ENCODE measurements around the gene SLC11A1.

The SLC11A1 gene

DNA sequence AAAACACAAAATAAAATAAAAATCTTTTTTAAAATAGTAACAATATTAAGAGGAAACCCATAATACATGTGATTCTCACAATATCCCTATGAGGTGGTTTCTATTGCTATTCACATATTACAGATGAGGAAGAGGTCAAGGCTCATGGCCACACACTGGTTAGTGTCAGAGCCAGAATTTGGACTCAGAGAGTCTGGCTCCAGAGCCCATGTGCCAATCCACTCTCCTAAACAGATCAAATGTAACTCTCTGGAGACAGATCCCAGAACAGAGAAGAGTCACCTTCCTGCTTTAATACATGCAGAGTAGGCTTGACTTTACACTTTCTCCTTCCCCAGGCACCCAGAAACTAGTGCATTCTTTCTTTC, 10.1 kb upstream of the SLC11A1 start:
- Histone ChIP-seq H3K36me3 (no peaks in the 10 kb centered on the region), H3K27ac (no peak overlapping the region), H3K27me3 (no peaks in the 10 kb centered on the region), H3K4me1 (peaks cover 0 to 26% (median 7%) of the 10 kb centered on the region in 4 donors), H3K9me3 (no peaks in the 10 kb centered on the region), H3K4me3 (no peak overlapping the region)
- TF ChIP-seq, protein P1, sequence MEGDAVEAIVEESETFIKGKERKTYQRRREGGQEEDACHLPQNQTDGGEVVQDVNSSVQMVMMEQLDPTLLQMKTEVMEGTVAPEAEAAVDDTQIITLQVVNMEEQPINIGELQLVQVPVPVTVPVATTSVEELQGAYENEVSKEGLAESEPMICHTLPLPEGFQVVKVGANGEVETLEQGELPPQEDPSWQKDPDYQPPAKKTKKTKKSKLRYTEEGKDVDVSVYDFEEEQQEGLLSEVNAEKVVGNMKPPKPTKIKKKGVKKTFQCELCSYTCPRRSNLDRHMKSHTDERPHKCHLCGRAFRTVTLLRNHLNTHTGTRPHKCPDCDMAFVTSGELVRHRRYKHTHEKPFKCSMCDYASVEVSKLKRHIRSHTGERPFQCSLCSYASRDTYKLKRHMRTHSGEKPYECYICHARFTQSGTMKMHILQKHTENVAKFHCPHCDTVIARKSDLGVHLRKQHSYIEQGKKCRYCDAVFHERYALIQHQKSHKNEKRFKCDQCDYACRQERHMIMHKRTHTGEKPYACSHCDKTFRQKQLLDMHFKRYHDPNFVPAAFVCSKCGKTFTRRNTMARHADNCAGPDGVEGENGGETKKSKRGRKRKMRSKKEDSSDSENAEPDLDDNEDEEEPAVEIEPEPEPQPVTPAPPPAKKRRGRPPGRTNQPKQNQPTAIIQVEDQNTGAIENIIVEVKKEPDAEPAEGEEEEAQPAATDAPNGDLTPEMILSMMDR (IDR thresholded peaks at IDR 0.05) = no peak
- intact Hi-C loops (cut with DNase I; ENCODE audit: low total_unique reads) = no loop called here
- DNase-seq = peak in 1 of 2 donors; percentile 8

GRCh38 chr2:218374795-218375194, 7.3 kb upstream of the SLC11A1 start:
- H3K4me3 ChIP-seq = no peak overlapping the region
- peak in 1 of 2 donors; percentile 7 for DNase-seq
- no peaks in the 10 kb centered on the region for H3K36me3 ChIP-seq
- H3K27ac ChIP-seq = no peak overlapping the region
- peaks cover 0 to 12% (median 2%) of the 10 kb centered on the region in 4 donors for H3K4me1 ChIP-seq
- intact Hi-C loops (cut with DNase I; ENCODE audit: low total_unique reads) = no loop called here
- TF ChIP-seq, protein P1 (IDR thresholded peaks at IDR 0.05) = no peak
- no peaks in the 10 kb centered on the region for H3K9me3 ChIP-seq
- no peaks in the 10 kb centered on the region for H3K27me3 ChIP-seq

DNA sequence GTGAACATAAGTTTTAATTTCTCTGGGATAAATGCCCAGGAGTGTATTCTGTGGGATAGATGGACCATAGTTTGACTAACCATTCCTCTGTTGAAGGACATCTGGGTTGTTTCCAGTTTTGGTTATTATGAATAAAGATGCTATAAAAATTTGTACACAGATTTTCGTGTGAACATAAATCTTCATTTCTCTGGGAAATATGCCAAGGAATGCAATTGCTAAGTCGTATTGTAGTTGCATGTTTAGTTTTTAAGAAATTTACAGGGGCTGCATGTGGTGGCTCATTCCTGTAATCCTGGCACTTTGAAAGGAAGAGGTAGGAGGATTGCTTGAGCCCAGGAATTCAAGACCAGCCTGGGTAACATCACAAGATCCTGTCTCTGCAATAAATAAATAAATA, 6.9 kb upstream of the SLC11A1 start:
- H3K27me3 ChIP-seq = no peaks in the 10 kb centered on the region
- H3K4me3 ChIP-seq = no peak overlapping the region
- intact Hi-C loops (cut with DNase I; ENCODE audit: low total_unique reads) = no loop called here
- no peaks in the 10 kb centered on the region for H3K9me3 ChIP-seq
- H3K4me1 ChIP-seq = peaks cover 0 to 8% (median 1%) of the 10 kb centered on the region in 4 donors
- TF ChIP-seq, protein P1 (IDR thresholded peaks at IDR 0.05) = no peak
- H3K27ac ChIP-seq = no peak overlapping the region
- no peak for DNase-seq
- H3K36me3 ChIP-seq = no peaks in the 10 kb centered on the region

GRCh38 chr2:218378053-218378452, 4.0 kb upstream of the SLC11A1 start:
- Histone ChIP-seq H3K36me3 (no peaks in the 10 kb centered on the region), H3K27me3 (no peaks in the 10 kb centered on the region), H3K4me3 (no peak overlapping the region), H3K9me3 (no peaks in the 10 kb centered on the region), H3K4me1 (no peaks in the 10 kb centered on the region), H3K27ac (no peak overlapping the region)
- TF ChIP-seq, protein P1 (IDR thresholded peaks at IDR 0.05) = no peak
- intact Hi-C loops (cut with DNase I; ENCODE audit: low total_unique reads) = no loop called here
- DNase-seq = no peak

DNA sequence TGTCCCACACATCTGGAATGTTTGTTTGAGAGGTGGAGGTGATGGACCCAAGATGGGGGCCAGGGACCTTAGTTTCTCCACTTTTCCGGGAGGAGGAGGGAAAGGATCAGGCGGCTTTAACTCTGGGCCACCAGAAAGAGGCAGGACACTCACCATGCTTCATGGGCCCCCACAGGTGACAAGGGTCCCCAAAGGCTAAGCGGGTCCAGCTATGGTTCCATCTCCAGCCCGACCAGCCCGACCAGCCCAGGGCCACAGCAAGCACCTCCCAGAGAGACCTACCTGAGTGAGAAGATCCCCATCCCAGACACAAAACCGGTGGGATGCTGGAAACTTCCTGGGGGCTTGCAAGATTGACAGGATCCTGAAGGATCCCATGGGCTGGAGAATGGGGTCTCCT, 712 bp downstream of the SLC11A1 start:
- no peak for DNase-seq

More for the DNA sequence above, 712 bp downstream of the SLC11A1 start:
- H3K4me1 ChIP-seq = peaks cover 0 to 8% (median 7%) of the 10 kb centered on the region in 4 donors
- peak overlapping the region; percentile 21 to 31 for H3K4me3 ChIP-seq
- TF ChIP-seq, protein P1 (IDR thresholded peaks at IDR 0.05) = no peak
- no peaks in the 10 kb centered on the region for H3K9me3 ChIP-seq
- H3K27ac ChIP-seq = peak overlapping the region in 1 of 2 donors; percentile 3
- H3K36me3 ChIP-seq = no peaks in the 10 kb centered on the region
- H3K27me3 ChIP-seq = peaks cover 0 to 4% of the 10 kb centered on the region in 2 donors
- intact Hi-C loops (cut with DNase I; ENCODE audit: low total_unique reads) = no loop called here
